ENCODE measurements around the gene USP54.

- no peak for TF ChIP-seq POLR2A (IDR thresholded peaks at IDR 0.05)
- TF ChIP-seq, protein P1, sequence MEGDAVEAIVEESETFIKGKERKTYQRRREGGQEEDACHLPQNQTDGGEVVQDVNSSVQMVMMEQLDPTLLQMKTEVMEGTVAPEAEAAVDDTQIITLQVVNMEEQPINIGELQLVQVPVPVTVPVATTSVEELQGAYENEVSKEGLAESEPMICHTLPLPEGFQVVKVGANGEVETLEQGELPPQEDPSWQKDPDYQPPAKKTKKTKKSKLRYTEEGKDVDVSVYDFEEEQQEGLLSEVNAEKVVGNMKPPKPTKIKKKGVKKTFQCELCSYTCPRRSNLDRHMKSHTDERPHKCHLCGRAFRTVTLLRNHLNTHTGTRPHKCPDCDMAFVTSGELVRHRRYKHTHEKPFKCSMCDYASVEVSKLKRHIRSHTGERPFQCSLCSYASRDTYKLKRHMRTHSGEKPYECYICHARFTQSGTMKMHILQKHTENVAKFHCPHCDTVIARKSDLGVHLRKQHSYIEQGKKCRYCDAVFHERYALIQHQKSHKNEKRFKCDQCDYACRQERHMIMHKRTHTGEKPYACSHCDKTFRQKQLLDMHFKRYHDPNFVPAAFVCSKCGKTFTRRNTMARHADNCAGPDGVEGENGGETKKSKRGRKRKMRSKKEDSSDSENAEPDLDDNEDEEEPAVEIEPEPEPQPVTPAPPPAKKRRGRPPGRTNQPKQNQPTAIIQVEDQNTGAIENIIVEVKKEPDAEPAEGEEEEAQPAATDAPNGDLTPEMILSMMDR (IDR thresholded peaks at IDR 0.05): no peak
These were observed 2.7 kb upstream of the USP54 start for GRCh38 chr10:73593812-73594211.

All from uterus (tissue), 2 donors.